Measurements from ENCODE around the gene ZNF697.

- TF ChIP-seq HOMEZ (CRISPR knock-in tag; IDR thresholded peaks at IDR 0.05) (no peak), CTCF (IDR thresholded peaks at IDR 0.05 in 2 of 3, conservative IDR thresholded peaks at IDR 0.05 in 1 of 3; ENCODE audit: insufficient read depth in 2 of 3, low read depth in 1 of 3, low read length in 3 of 3) (no peak), ZFX (CRISPR knock-in tag; IDR thresholded peaks at IDR 0.05) (no peak), C11orf30 (IDR thresholded peaks at IDR 0.05; ENCODE audit: low read depth) (no peak), ZBTB43 (CRISPR knock-in tag; IDR thresholded peaks at IDR 0.05) (no peak), BHLHE40 (IDR thresholded peaks at IDR 0.05; ENCODE audit: low read length) (no peak), EZH2 (IDR thresholded peaks at IDR 0.05; ENCODE audit: borderline replicate concordance, low read depth, low read length) (no peak)
Observed at GRCh38 chr1:119683893-119684292, 35.8 kb upstream of the ZNF697 start.
